SK-N-SH (cell line): ENCODE results near the gene CD300H. TPM values are rescaled to one million over a fixed set of nuclear protein-coding genes. Genes with fewer than 3 reads are reported as not detected.

Source experiments
- CTCF ChIA-PET: fragments of 300-600, 350-600 bp; formaldehyde crosslinking; extraction: SDS; loops from one replicate; lab custom pipeline; 2021; lab: Yijun Ruan, JAX
- POLR2A ChIA-PET: fragments of 350-600 bp; sonication (Branson Sonifier 250); formaldehyde crosslinking; extraction: SDS; loops from one replicate; lab custom pipeline; 2020; ENCODE audit warnings: antibody characterized with exemption, inconsistent platforms; lab: Yijun Ruan, JAX
- DNase-seq: peaks from one replicate; pipeline ENCODE4 v3.0.0; 2012
- H2AFZ ChIP-seq: fragments of 200-600 bp; sonication (generic); 2 replicates; pipeline ENCODE4 v1.8.1; 2016; ENCODE audit warnings: antibody characterized with exemption, mild to moderate bottlenecking, low read depth
- H3F3A ChIP-seq: fragments of 200-600 bp; sonication (generic); replicated peaks from 2 replicates; pipeline ENCODE3; 2016; ENCODE audit warnings: antibody characterized with exemption, mild to moderate bottlenecking; ENCODE audit not compliant: insufficient read depth
- H3K27ac ChIP-seq, 2 experiments: fragments of 200-500 bp in 1 of 2; fragments of 200-600 bp in 1 of 2; sonication (Bioruptor generic) in 1 of 2; sonication (generic), shearing (Covaris generic) in 1 of 2; 2 replicates each; pipeline versions ENCODE4 v1.5.1 to v1.6.1; 2014 to 2016; ENCODE audit warnings: low read depth in 2 of 2, inconsistent platforms in 1 of 2, low read length in 1 of 2, mild to moderate bottlenecking in 1 of 2, mixed read lengths in 1 of 2
- H3K27me3 ChIP-seq: fragments of 200-600 bp; sonication (generic), shearing (Covaris generic); 2 replicates; pipeline ENCODE4 v1.6.1; 2016; ENCODE audit warnings: mixed run types; ENCODE audit not compliant: insufficient read depth
- H3K36me3 ChIP-seq, 2 experiments: fragments of 200-500 bp in 1 of 2; fragments of 200-600 bp in 1 of 2; sonication (Bioruptor generic) in 1 of 2; sonication (generic) in 1 of 2; replicated peaks in 1 of 2; 2 replicates each; pipeline versions ENCODE3 to v1.5.1; 2014 to 2016; ENCODE audit warnings: low read length in 1 of 2, mild to moderate bottlenecking in 1 of 2; ENCODE audit not compliant: insufficient read depth in 2 of 2, control insufficient read depth in 1 of 2
- H3K4me1 ChIP-seq, 2 experiments: fragments of 200-500 bp in 1 of 2; fragments of 200-600 bp in 1 of 2; sonication (Bioruptor generic) in 1 of 2; sonication (generic), shearing (Covaris generic) in 1 of 2; 2 replicates each; pipeline versions ENCODE4 v1.5.1 to v1.6.1; 2014 to 2016; ENCODE audit warnings: low read depth in 1 of 2, low read length in 1 of 2, mixed run types in 1 of 2; ENCODE audit not compliant: insufficient read depth in 2 of 2, control insufficient read depth in 1 of 2
- H3K4me2 ChIP-seq: fragments of 200-600 bp; sonication (generic), shearing (Covaris generic); 2 replicates; pipeline ENCODE4 v1.6.1; 2017; ENCODE audit warnings: mixed run types
- H3K4me3 ChIP-seq, 2 experiments: fragments of 200-500 bp in 1 of 2; fragments of 200-600 bp in 1 of 2; sonication (Bioruptor generic) in 1 of 2; sonication (generic), shearing (Covaris generic) in 1 of 2; 2 replicates each; pipeline versions ENCODE4 v1.5.1 to v1.8.1; 2014 to 2016; ENCODE audit warnings: low read depth in 2 of 2, inconsistent platforms in 1 of 2, low read length in 1 of 2, mild to moderate bottlenecking in 1 of 2, mixed read lengths in 1 of 2, moderate library complexity in 1 of 2
- H3K79me2 ChIP-seq: fragments of 200-600 bp; sonication (generic); 2 replicates; pipeline ENCODE4 v1.8.1; 2017; ENCODE audit warnings: mild to moderate bottlenecking; ENCODE audit not compliant: insufficient read depth
- H3K9ac ChIP-seq: fragments of 200-600 bp; sonication (generic); 2 replicates; pipeline ENCODE4 v1.6.1; 2017; ENCODE audit warnings: mixed run types
- H3K9me2 ChIP-seq: fragments of 200-600 bp; sonication (generic); 2 replicates; pipeline ENCODE4 v1.6.1; 2017; ENCODE audit warnings: mixed run types
- H3K9me3 ChIP-seq: fragments of 200-600 bp; sonication (generic); 2 replicates; pipeline ENCODE4 v1.6.1; 2017; ENCODE audit warnings: mixed run types, mild to moderate bottlenecking, moderate library complexity
- H4K20me1 ChIP-seq: fragments of 200-600 bp; sonication (generic); 2 replicates; pipeline ENCODE4 v1.6.1; 2017; ENCODE audit warnings: mild to moderate bottlenecking, mixed run types; ENCODE audit not compliant: insufficient read depth
- CTCF ChIP-seq: fragments of 200-600 bp; sonication (generic); IDR thresholded peaks from 2 replicates; pipeline ENCODE4 v1.6.1; 2017; ENCODE audit warnings: antibody characterized with exemption, mild to moderate bottlenecking, moderate library complexity
- ELF1 ChIP-seq: IDR thresholded peaks from 2 replicates; pipeline ENCODE4 v1.4.0; 2012
- EP300 ChIP-seq, 2 experiments: IDR thresholded peaks; 2 replicates each; pipeline versions ENCODE4 v1.4.0 to v1.6.1; 2012; ENCODE audit warnings: borderline replicate concordance in 1 of 2, low read depth in 1 of 2, low read length in 1 of 2
- EZH2phosphoT487 ChIP-seq: fragments of 200-600 bp; sonication (generic); IDR thresholded peaks from 2 replicates; pipeline ENCODE4 v1.6.1; 2017; ENCODE audit warnings: low read depth, mixed run types, mild to moderate bottlenecking, antibody characterized with exemption, moderate library complexity, borderline replicate concordance
- FOSL2 ChIP-seq: IDR thresholded peaks from 2 replicates; pipeline ENCODE4 v1.4.0; 2012; ENCODE audit warnings: low read depth, mild to moderate bottlenecking, moderate library complexity, borderline replicate concordance
- FOXJ3 ChIP-seq: sonication (generic); formaldehyde crosslinking; IDR thresholded peaks from 2 replicates; pipeline ENCODE4 v1.5.1; 2020; ENCODE audit warnings: mild to moderate bottlenecking, missing genetic modification reagents
- GATA2 ChIP-seq: sonication (generic); formaldehyde crosslinking; IDR thresholded peaks from 2 replicates; pipeline ENCODE4 v1.5.0; 2020; ENCODE audit warnings: mild to moderate bottlenecking, missing genetic modification reagents
- IRF3 ChIP-seq: fragments of 150-350 bp; IDR thresholded peaks from 2 replicates; pipeline ENCODE4 v1.6.1; 2016; ENCODE audit warnings: mild to moderate bottlenecking, low read depth, low read length
- MAX ChIP-seq: IDR thresholded peaks from 2 replicates; pipeline ENCODE4 v1.4.0; 2012; ENCODE audit warnings: low read depth
- MEF2A ChIP-seq: IDR thresholded peaks from 2 replicates; pipeline ENCODE4 v1.4.0; 2012; ENCODE audit warnings: low read depth, borderline replicate concordance
- MXI1 ChIP-seq: IDR thresholded peaks from 2 replicates; pipeline ENCODE4 v1.6.1; 2012; ENCODE audit warnings: mild to moderate bottlenecking, low read depth, low read length, improper control_type of control experiment
- NFIC ChIP-seq: IDR thresholded peaks from 2 replicates; pipeline ENCODE4 v1.4.0; 2012; ENCODE audit warnings: borderline replicate concordance
- RAD21 ChIP-seq: IDR thresholded peaks from 2 replicates; pipeline ENCODE4 v1.6.1; 2012; ENCODE audit warnings: mild to moderate bottlenecking, low read length
- RCOR1 ChIP-seq: fragments of 150-350 bp; IDR thresholded peaks from 2 replicates; pipeline ENCODE4 v1.6.1; 2017; ENCODE audit warnings: antibody characterized with exemption, low read length
- RXRA ChIP-seq: IDR thresholded peaks from 2 replicates; pipeline ENCODE4 v1.4.0; 2012; ENCODE audit warnings: low read depth, mild to moderate bottlenecking, borderline replicate concordance
- SIN3A ChIP-seq: IDR thresholded peaks from 2 replicates; pipeline ENCODE4 v1.6.1; 2012; ENCODE audit warnings: low read depth, mild to moderate bottlenecking, low read length, moderate library complexity, borderline replicate concordance
- TEAD4 ChIP-seq: IDR thresholded peaks from 2 replicates; pipeline ENCODE4 v1.4.0; 2012; ENCODE audit warnings: mild to moderate bottlenecking, borderline replicate concordance; ENCODE audit not compliant: insufficient read depth
- USF1 ChIP-seq: IDR thresholded peaks from 2 replicates; pipeline ENCODE4 v1.4.0; 2012; ENCODE audit warnings: low read depth, borderline replicate concordance
- ZBTB33 ChIP-seq: IDR thresholded peaks from 2 replicates; pipeline ENCODE4 v1.4.0; 2012; ENCODE audit warnings: low read depth, borderline replicate concordance
- WGBS: methylation state at CpG from one replicate; pipeline ENCODE4 v1.1.6; 2017; ENCODE audit warnings: low lambda C conversion rate; 5-methylcytosine and 5-hydroxymethylcytosine counted together
- polyA plus RNA-seq, 3 experiments: library from polyadenylated mRNA; depleted of rRNA; stranded (reverse); fragments of >200 nt; gene quantifications; 2 replicates each; pipeline ENCODE4 v1.2.3, GENCODE V29; 2012

CD300H gene
- polyA plus RNA-seq, 1 of the 3 experiments (the other 2 are of a cell fraction), result not detected

GRCh38 chr17:74565126-74565525 is 2.2 kb downstream of the CD300H start:
- no peak overlapping the region for H3K27ac ChIP-seq
- WGBS, result 21% methylated on average over 5 of the region's 5 CpGs
- no peak overlapping the region for H3K9ac ChIP-seq
- no peak for TF ChIP-seq SIN3A
- TF ChIP-seq NFIC, result no peak
- TF ChIP-seq RCOR1, result no peak
- no peak for TF ChIP-seq CTCF
- TF ChIP-seq USF1, result no peak
- no peak for TF ChIP-seq RXRA
- no peak for TF ChIP-seq ELF1
- no peak for TF ChIP-seq MEF2A
- no peak for TF ChIP-seq GATA2 (CRISPR knock-in tag)
- no peak overlapping the region for H2AFZ ChIP-seq
- ChIA-PET CTCF (interaction anchor here (1.0 to 3.8 kb wide), 17 partner anchors 10 to 234 kb away, joined by 3 to 104 read pairs (median 9); partner anchors contain the start of genes CD300E, CD300LB, CD300LD and RAB37), POLR2A (no interaction called here)
- no peaks in the 10 kb centered on the region for H3K4me1 ChIP-seq
- H3K36me3 ChIP-seq, result no peaks in the 10 kb centered on the region
- no peaks in the 10 kb centered on the region for H4K20me1 ChIP-seq
- DNase-seq, result no peak
- H3F3A ChIP-seq, result no peaks in the 10 kb centered on the region
- H3K9me3 ChIP-seq, result no peaks in the 10 kb centered on the region
- H3K27me3 ChIP-seq, result no peaks in the 10 kb centered on the region
- no peak overlapping the region for H3K4me3 ChIP-seq
- H3K4me2 ChIP-seq, result no peak overlapping the region
- no peaks in the 10 kb centered on the region for H3K79me2 ChIP-seq
- H3K9me2 ChIP-seq, result no peaks in the 10 kb centered on the region

- TF ChIP-seq MXI1, result no peak
- TF ChIP-seq IRF3, result no peak
- no peak for TF ChIP-seq EZH2phosphoT487
- TF ChIP-seq ZBTB33, result no peak
- TF ChIP-seq FOXJ3 (CRISPR knock-in tag), result no peak
- TF ChIP-seq SIN3A, result no peak
- no peak for TF ChIP-seq TEAD4
- no peak for TF ChIP-seq EP300 (IDR thresholded peaks at IDR 0.05; ENCODE audit: borderline replicate concordance in 1 of 2, low read depth in 1 of 2, low read length in 1 of 2)
- no peak for TF ChIP-seq RAD21
- no peak for TF ChIP-seq MAX
- no peak for TF ChIP-seq FOSL2
- Histone ChIP-seq H3K79me2 (no peaks in the 10 kb centered on the region), H3F3A (no peaks in the 10 kb centered on the region), H3K27ac (no peak overlapping the region), H3K27me3 (no peaks in the 10 kb centered on the region), H3K9me3 (no peaks in the 10 kb centered on the region), H4K20me1 (no peaks in the 10 kb centered on the region), H3K9ac (no peak overlapping the region), H3K9me2 (no peaks in the 10 kb centered on the region), H3K4me1 (no peaks in the 10 kb centered on the region), H3K4me2 (no peak overlapping the region), H3K36me3 (no peaks in the 10 kb centered on the region), H3K4me3 (no peak overlapping the region), H2AFZ (no peak overlapping the region)
- ChIA-PET POLR2A (no interaction called here), CTCF (interaction anchor here (0.8 kb wide), 1 partner anchor 30 kb away, joined by 3 read pairs; no protein-coding TSS in a partner anchor)
- no peak for DNase-seq
- 67% methylated on average over 1 of the region's 1 CpG for whole genome bisulfite sequencing
Measured at GRCh38 chr17:74563358-74563757, 4.0 kb downstream of the CD300H start.
